Bone marrow (tissue), 2 donors: Measurements from ENCODE around the gene COMMD10.
"Not testable (repeated sequence)": the region's sequence is repeated elsewhere in the genome, so short reads cannot be mapped to it uniquely, and the experiment has no call there.

Experiments used
- DNase-seq, 2 donors: peaks; one replicate each; lab custom pipeline; 2025; lab: John Stamatoyannopoulos, UW

The COMMD10 gene

GRCh38 chr5:116097301-116097700, 12.5 kb downstream of the COMMD10 start:
- no peak for DNase-seq

- DNase-seq = no peak
Observed at GRCh38 chr5:116098998-116099397, 14.2 kb downstream of the COMMD10 start.

- not testable (repeated sequence) for DNase-seq
Observed at GRCh38 chr5:116104941-116105340, 20.1 kb downstream of the COMMD10 start.

GRCh38 chr5:116115163-116115562, 30.3 kb downstream of the COMMD10 start:
- DNase-seq = no peak

- no peak for DNase-seq
Observed at GRCh38 chr5:116130471-116130870, 45.6 kb downstream of the COMMD10 start.

- no peak for DNase-seq
Observed at GRCh38 chr5:116130976-116131375, 46.2 kb downstream of the COMMD10 start.

GRCh38 chr5:116133281-116133680, 48.5 kb downstream of the COMMD10 start:
- no peak for DNase-seq

GRCh38 chr5:116135344-116135743, 50.5 kb downstream of the COMMD10 start:
- DNase-seq = no peak

GRCh38 chr5:116137544-116138378, 52.9 kb downstream of the COMMD10 start:
- peak in 1 of 2 donors; percentile 25 for DNase-seq

GRCh38 chr5:116142495-116142894, 57.7 kb downstream of the COMMD10 start:
- DNase-seq = no peak

GRCh38 chr5:116144103-116144502, 59.3 kb downstream of the COMMD10 start:
- DNase-seq = no peak

GRCh38 chr5:116144991-116145390, 60.2 kb downstream of the COMMD10 start:
- no peak for DNase-seq

- no peak for DNase-seq
Observed at GRCh38 chr5:116145416-116145815, 60.6 kb downstream of the COMMD10 start.

- DNase-seq = no peak
Observed at GRCh38 chr5:116152169-116152568, 67.3 kb downstream of the COMMD10 start.

GRCh38 chr5:116153687-116154174, 68.9 kb downstream of the COMMD10 start:
- DNase-seq = no peak

- DNase-seq = no peak
Observed at GRCh38 chr5:116154252-116154651, 69.4 kb downstream of the COMMD10 start.

GRCh38 chr5:116154931-116155330, 70.1 kb downstream of the COMMD10 start:
- no peak for DNase-seq

GRCh38 chr5:116157902-116158301, 73.1 kb downstream of the COMMD10 start:
- DNase-seq = no peak

- DNase-seq = no peak
Observed at GRCh38 chr5:116159006-116159405, 74.2 kb downstream of the COMMD10 start.

- DNase-seq = no peak
Observed at GRCh38 chr5:116174111-116174510, 89.3 kb downstream of the COMMD10 start.

GRCh38 chr5:116176121-116176520, 91.3 kb downstream of the COMMD10 start:
- DNase-seq = no peak

GRCh38 chr5:116178925-116179324, 94.1 kb downstream of the COMMD10 start:
- no peak for DNase-seq

- no peak for DNase-seq
Observed at GRCh38 chr5:116209166-116209565, 124.3 kb downstream of the COMMD10 start.

GRCh38 chr5:116212225-116212624, 127.4 kb downstream of the COMMD10 start:
- no peak for DNase-seq
